K562 (cell line): Measurements from ENCODE around the gene CRKL. TPM values are rescaled to one million over a fixed set of nuclear protein-coding genes. Genes with fewer than 3 reads are reported as not detected.

Experiments
- DPF2 ChIP-seq: fragments of 450-650 bp; IDR thresholded peaks from 2 replicates; pipeline ENCODE4 v1.6.1; 2016
- GMEB1 ChIP-seq: fragments of 250-450 bp; sonication (Bioruptor Pico); IDR thresholded peaks from 2 replicates; pipeline ENCODE4 v1.4.0; 2020; ENCODE audit warnings: mild to moderate bottlenecking
- MAX ChIP-seq: sonication (generic); formaldehyde crosslinking; IDR thresholded peaks from 2 replicates; pipeline ENCODE4 v1.9.0; 2022; ENCODE audit warnings: mild to moderate bottlenecking, missing genetic modification reagents
- RAD21 ChIP-seq, 2 experiments: fragments of 250-450 bp in 1 of 2; fragments of 450-650 bp in 1 of 2; sonication (Bioruptor Pico) in 1 of 2; formaldehyde crosslinking in 1 of 2; IDR thresholded peaks in 1 of 2; conservative IDR thresholded peaks in 1 of 2; 2 replicates each; pipeline versions ENCODE4 v1.4.0 to v1.8.0; 2020 to 2022; ENCODE audit warnings: mild to moderate bottlenecking in 2 of 2, moderate library complexity in 1 of 2
- SNAPC5 ChIP-seq: fragments of 250-450 bp; sonication (Bioruptor Pico); IDR thresholded peaks from 2 replicates; pipeline ENCODE4 v1.8.0; 2021; ENCODE audit warnings: moderate library complexity, mild to moderate bottlenecking, inconsistent platforms
- TFE3 ChIP-seq: fragments of 450-650 bp; formaldehyde crosslinking; IDR thresholded peaks from 2 replicates; pipeline ENCODE4 v1.4.0; 2020; ENCODE audit warnings: mild to moderate bottlenecking, mixed read lengths
- ZBTB7A ChIP-seq: IDR thresholded peaks from 2 replicates; pipeline ENCODE4 v1.6.1; 2011; ENCODE audit warnings: low read depth, mild to moderate bottlenecking, low read length, moderate library complexity, borderline replicate concordance; ENCODE audit not compliant: control insufficient read depth
- ZMIZ1 ChIP-seq, 2 experiments: fragments of 150-350 bp in 1 of 2; IDR thresholded peaks; 2 replicates each; pipeline ENCODE4 v1.6.1; 2012 to 2016; ENCODE audit warnings: low read depth in 2 of 2, low read length in 2 of 2, mild to moderate bottlenecking in 1 of 2, moderate library complexity in 1 of 2
- polyA plus RNA-seq, 8 experiments: library from polyadenylated mRNA; depleted of rRNA in 4 of 8; stranded (reverse) in 5 of 8; unstranded in 3 of 8; fragments of >200 nt; fragmentation: Nextera tagmentation in 2 of 8; fragmentation: Illumina TruSeq in 1 of 8; extraction: Ambion mirVana in 2 of 8; extraction: Trizol in 1 of 8; gene quantifications; 2 replicates each; pipeline versions ENCODE4 v1.2.1 to v1.2.3, GENCODE V29; 2011 to 2014; ENCODE audit warnings: inconsistent platforms in 1 of 8, missing spikeins in 1 of 8
- total RNA-seq, 7 experiments: library from RNA; depleted of rRNA in 6 of 7; stranded (reverse); fragments of >200 nt in 6 of 7; fragmentation: Illumina TruSeq in 2 of 7; extraction: Trizol in 2 of 7; gene quantifications; 2 replicates each; pipeline versions ENCODE4 v1.2.1 to v1.2.3, GENCODE V29; 2011 to 2021; ENCODE audit warnings: low replicate concordance in 1 of 7

CRKL gene
- total and polyA plus RNA-seq, 9 of the 15 experiments (the other 6 are each of a cell fraction or from before 2014, with no cell fraction given), result 100 to 263 (median 124) TPM

- TF ChIP-seq GMEB1 (CRISPR knock-in tag), result no peak
- TF ChIP-seq DPF2, result no peak
- no peak for TF ChIP-seq ZBTB7A
- 0 out of 4 replicates have a peak, but pooled peaks of 1 of the 2 experiments have one; percentile 9 for TF ChIP-seq ZMIZ1 (IDR thresholded peaks at IDR 0.05; ENCODE audit: low read depth in 2 of 2, low read length in 2 of 2)
- peak; percentile 0; the same call in 1 of the 2 replicates for TF ChIP-seq TFE3 (CRISPR knock-in tag)
- no peak for TF ChIP-seq SNAPC5
- TF ChIP-seq MAX (CRISPR knock-in tag), result no peak
- 0 out of 4 replicates have a peak, but pooled peaks of 1 of the 2 experiments have one; percentile 7 for TF ChIP-seq RAD21 (CRISPR knock-in tag; conservative IDR thresholded peaks at IDR 0.05 in 1 of 2, IDR thresholded peaks at IDR 0.05 in 1 of 2)
Measured at GRCh38 chr22:20997536-20998257, 80.5 kb downstream of the CRKL start (continued).
